GM12878 (cell line): ENCODE results near the gene PLXND1. TPM values are rescaled to one million over a fixed set of nuclear protein-coding genes. Genes with fewer than 3 reads are reported as not detected.

Experiments used
- ATAC-seq: fragments of 200-7000 bp; cut with Tn5 transposase; 3 replicates; pipeline ENCODE4 v1.9.1; 2020; ENCODE audit warnings: mild to moderate bottlenecking, moderate library complexity
- BruUV-seq: library from RNA; stranded (reverse); fragments of 400-500 nt; replicated peaks from 2 replicates; lab custom pipeline; 2021; lab: Mats Ljungman, UMichigan
- CTCF ChIA-PET: fragments of 300-600 bp; sonication (Branson Sonifier 250); formaldehyde crosslinking; extraction: SDS; loops from one replicate; lab custom pipeline; 2021; ENCODE audit warnings: inconsistent platforms; lab: Yijun Ruan, JAX
- POLR2A ChIA-PET: fragments of 350-600 bp; formaldehyde crosslinking; extraction: SDS; loops from one replicate; lab custom pipeline; 2021; ENCODE audit warnings: inconsistent platforms; lab: Charles Lee
- RAD21 ChIA-PET: fragments of 300-600 bp; sonication (Branson Sonifier 250); formaldehyde crosslinking; loops from one replicate; lab custom pipeline; 2023; ENCODE audit warnings: antibody characterized with exemption; ENCODE audit not compliant: unreplicated experiment; lab: Charles Lee
- SMC1A ChIA-PET: fragments of 300-600 bp; sonication (Branson Sonifier 250); formaldehyde crosslinking; loops from one replicate; lab custom pipeline; 2023; ENCODE audit not compliant: unreplicated experiment, uncharacterized antibody; lab: Charles Lee
- DNase-seq: peaks from one replicate; pipeline ENCODE4 v3.0.0-alpha.2; 2011; ENCODE audit warnings: low read depth, low spot score
- FAIRE-seq: peaks from 3 replicates; lab custom pipeline; 2011; peaks lifted over from hg19 to GRCh38; lab: Jason Lieb, UNC
- H2AFZ ChIP-seq: 2 replicates; pipeline ENCODE4 v1.6.0; 2011; ENCODE audit warnings: low read depth, low read length, control low read depth; ENCODE audit not compliant: control insufficient read depth
- H3K27ac ChIP-seq: 2 replicates; pipeline ENCODE4 v1.5.1; 2011; ENCODE audit warnings: control low read depth; ENCODE audit not compliant: control insufficient read depth, insufficient read depth
- H3K27me3 ChIP-seq, 2 experiments: replicated peaks in 1 of 2; 2 replicates each; pipeline versions ENCODE4 v1.6.0 to v1.6.1; 2011; ENCODE audit warnings: low read length in 1 of 2; ENCODE audit not compliant: control insufficient read depth in 2 of 2, insufficient read depth in 2 of 2
- H3K36me3 ChIP-seq, 2 experiments: 2 replicates each; pipeline ENCODE4 v1.5.1; 2011; ENCODE audit warnings: low read length in 1 of 2; ENCODE audit not compliant: control insufficient read depth in 2 of 2, insufficient read depth in 2 of 2
- H3K4me1 ChIP-seq: 2 replicates; pipeline ENCODE4 v1.6.1; 2011; ENCODE audit warnings: mild to moderate bottlenecking, low read length, moderate library complexity, mixed read lengths; ENCODE audit not compliant: control insufficient read depth, insufficient read depth
- H3K4me2 ChIP-seq: 2 replicates; pipeline ENCODE4 v1.6.0; 2011; ENCODE audit warnings: control low read depth; ENCODE audit not compliant: control insufficient read depth, insufficient read depth
- H3K4me3 ChIP-seq: fragments of 200-600 bp; sonication (generic); 2 replicates; pipeline ENCODE4 v1.5.1; 2016
- H3K79me2 ChIP-seq: 2 replicates; pipeline ENCODE4 v1.6.0; 2011; ENCODE audit warnings: low read length; ENCODE audit not compliant: control insufficient read depth, insufficient read depth
- H3K9ac ChIP-seq: 2 replicates; pipeline ENCODE4 v1.8.0; 2011; ENCODE audit warnings: low read length, control low read depth, mixed read lengths; ENCODE audit not compliant: control insufficient read depth, insufficient read depth
- H3K9me3 ChIP-seq: replicated peaks from 3 replicates; pipeline ENCODE4 v1.5.1; 2011; ENCODE audit warnings: mild to moderate bottlenecking, low read length; ENCODE audit not compliant: control insufficient read depth, insufficient read depth
- H4K20me1 ChIP-seq: 2 replicates; pipeline ENCODE4 v1.6.0; 2011; ENCODE audit not compliant: control insufficient read depth, insufficient read depth
- CHD4 ChIP-seq: fragments of 200-600 bp; sonication (generic); IDR thresholded peaks from 2 replicates; pipeline ENCODE4 v1.6.1; 2016; ENCODE audit warnings: mild to moderate bottlenecking
- ELK1 ChIP-seq: IDR thresholded peaks from 2 replicates; pipeline ENCODE4 v1.6.1; 2012; ENCODE audit warnings: low read depth, low read length, improper control_type of control experiment
- HDAC6 ChIP-seq: fragments of 200-600 bp; sonication (generic); IDR thresholded peaks from one replicate; pipeline ENCODE4 v1.8.0; 2017; ENCODE audit warnings: antibody characterized with exemption; ENCODE audit not compliant: unreplicated experiment
- MTA3 ChIP-seq: IDR thresholded peaks from 2 replicates; pipeline ENCODE4 v1.6.1; 2012; ENCODE audit warnings: low read length, inconsistent platforms, borderline replicate concordance
- YBX1 ChIP-seq: fragments of 450-650 bp; IDR thresholded peaks from 2 replicates; pipeline ENCODE4 v1.6.1; 2016; ENCODE audit warnings: antibody characterized with exemption
- ZNF592 ChIP-seq: fragments of 450-650 bp; IDR thresholded peaks from 2 replicates; pipeline ENCODE4 v1.6.1; 2017; ENCODE audit warnings: mild to moderate bottlenecking, moderate library complexity
- ZNF687 ChIP-seq: fragments of 450-650 bp; IDR thresholded peaks from 2 replicates; pipeline ENCODE4 v1.6.1; 2017; ENCODE audit warnings: mild to moderate bottlenecking, moderate library complexity
- WGBS: methylation state at CpG from one replicate; pipeline ENCODE4 v1.1.6; 2016; ENCODE audit warnings: low lambda C conversion rate; ENCODE audit not compliant: insufficient replicate concordance, insufficient coverage; ENCODE audit errors: missing lambda C conversion rate; 5-methylcytosine and 5-hydroxymethylcytosine counted together
- in situ Hi-C: fragments of 300-500 bp; cut with MboI; formaldehyde crosslinking; loops from 9 replicates; pipeline ENCODE4 v1.14.3; 2018; ENCODE audit warnings: mixed read lengths
- intact Hi-C: fragments of 100-400 bp; cut with micrococcal nuclease; formaldehyde crosslinking; loops from one replicate; pipeline ENCODE4 v1.14.2; 2022; ENCODE audit not compliant: unreplicated experiment
- polyA plus RNA-seq, 11 experiments: library from polyadenylated mRNA; depleted of rRNA in 4 of 11; unstranded in 6 of 11; stranded (reverse) in 5 of 11; fragments of >200 nt; fragmentation: Nextera tagmentation in 4 of 11; fragmentation: Illumina TruSeq in 1 of 11; extraction: Ambion mirVana in 4 of 11; extraction: Trizol in 1 of 11; gene quantifications; 1 replicate in 1 of 11; 2 replicates in 10 of 11; pipeline versions ENCODE4 v1.2.1 to v1.2.3, GENCODE V29; 2011 to 2016; ENCODE audit warnings: inconsistent platforms in 2 of 11, missing spikeins in 2 of 11, low read depth in 1 of 11
- total RNA-seq, 4 experiments: library from RNA; depleted of rRNA in 3 of 4; stranded (reverse); fragments of >200 nt in 3 of 4; fragmentation: Illumina TruSeq in 1 of 4; extraction: Trizol in 1 of 4; gene quantifications; 2 replicates each; pipeline versions ENCODE4 v1.2.1 to v1.2.3, GENCODE V29; 2013 to 2021

The PLXND1 gene
- total and polyA plus RNA-seq, 10 of the 15 experiments (the other 5 are each of a cell fraction or from before 2014, with no cell fraction given), result 0.01 to 2.3 (median 0.72) TPM; not detected in 7

GRCh38 chr3:129560911-129561594 lies 45.4 kb downstream of the PLXND1 start:
- Histone ChIP-seq H3K27ac (no peak overlapping the region), H3K36me3 (no peaks in the 10 kb centered on the region), H3K4me2 (no peak overlapping the region), H3K4me1 (no peaks in the 10 kb centered on the region), H3K9me3 (no peaks in the 10 kb centered on the region), H3K9ac (no peak overlapping the region), H3K4me3 (no peak overlapping the region), H3K79me2 (no peaks in the 10 kb centered on the region), H3K27me3 (no peaks in the 10 kb centered on the region), H2AFZ (no peak overlapping the region), H4K20me1 (no peaks in the 10 kb centered on the region)
- ATAC-seq (no peak), FAIRE-seq (no peak), DNase-seq (no peak)
- WGBS, result 25% methylated on average over 15 of the region's 18 CpGs
- intact Hi-C loops, result no loop called here
- ChIA-PET SMC1A (no interaction called here), POLR2A (no interaction called here), RAD21 (no interaction called here), CTCF (no interaction called here)
- BruUV-seq, result no TSS peak
- in situ Hi-C loops, result no loop called here
- no peak for TF ChIP-seq MTA3
- no peak for TF ChIP-seq CHD4
- no peak for TF ChIP-seq ZNF592
- TF ChIP-seq HDAC6, result no peak
- TF ChIP-seq YBX1, result no peak
- no peak for TF ChIP-seq ELK1
- TF ChIP-seq ZNF687, result no peak
